Lower lobe of right lung (tissue), 2 donors: Measurements from ENCODE around the gene DPYD. TPM values are rescaled to one million over a fixed set of nuclear protein-coding genes. Genes with fewer than 3 reads are reported as not detected.
A peak's percentile ranks its signal among the peaks of the same experiment; 100 is the strongest.

Experiments used
- ATAC-seq, 2 donors: fragments of 200-7000 bp; cut with Tn5 transposase; one replicate each; pipeline ENCODE4 v1.9.1; 2020 to 2022; ENCODE audit warnings: mild to moderate bottlenecking in 2 of 2, moderate library complexity in 2 of 2
- DNase-seq: peaks from one replicate; pipeline ENCODE4 v3.0.0-alpha.2; 2020
- H3K27ac ChIP-seq: fragments of 200-600 bp; one replicate; pipeline ENCODE4 v1.8.0; 2022
- H3K27me3 ChIP-seq: fragments of 200-600 bp; one replicate; pipeline ENCODE4 v1.8.0; 2022; ENCODE audit warnings: low read depth
- H3K36me3 ChIP-seq: fragments of 200-600 bp; one replicate; pipeline ENCODE4 v1.8.0; 2022; ENCODE audit warnings: mild to moderate bottlenecking
- H3K4me1 ChIP-seq: fragments of 200-600 bp; one replicate; pipeline ENCODE4 v1.8.0; 2022
- H3K4me3 ChIP-seq: fragments of 200-600 bp; one replicate; pipeline ENCODE4 v1.8.0; 2022; ENCODE audit warnings: mild to moderate bottlenecking
- H3K9me3 ChIP-seq: fragments of 200-600 bp; one replicate; pipeline ENCODE4 v1.8.0; 2022
- CTCF ChIP-seq: fragments of 200-600 bp; IDR thresholded peaks from one replicate; pipeline ENCODE4 v1.8.0; 2022; ENCODE audit warnings: antibody characterized with exemption, mild to moderate bottlenecking
- intact Hi-C: fragments of 100-400 bp; cut with DNase I; formaldehyde crosslinking; loops from one replicate; pipeline ENCODE4 v1.11.0; 2022
- total RNA-seq: library from RNA; stranded (reverse); fragmentation: NEBNext Ultra II Directional; extraction: Animal tissue kit (Norgen Biotek cat#: 25700); gene quantifications from one replicate; pipeline ENCODE4 v1.2.1, GENCODE V29; 2021
- donor health status: DM: no; HTN: yes; CAD: no; lungs with severe emphysema.

The DPYD gene
- total RNA-seq, 1 donor from 2014 or later, result 91.9 TPM

GRCh38 chr1:97277891-97278654 lies 642.8 kb downstream of the DPYD start:
- DNase-seq, result no peak
- Histone ChIP-seq H3K27ac (peak overlapping the region; percentile 6), H3K4me3 (no peak overlapping the region), H3K27me3 (no peaks in the 10 kb centered on the region), H3K36me3 (no peaks in the 10 kb centered on the region), H3K9me3 (no peaks in the 10 kb centered on the region), H3K4me1 (peaks cover 4% of the 10 kb centered on the region)
- peak; percentile 69 to 90 for ATAC-seq
- no peak for TF ChIP-seq CTCF
- intact Hi-C loops, result no loop called here

- H3K9me3 ChIP-seq, result no peaks in the 10 kb centered on the region
- H3K27me3 ChIP-seq, result no peaks in the 10 kb centered on the region
- intact Hi-C loops, result no loop called here
- TF ChIP-seq CTCF, result no peak
- H3K27ac ChIP-seq, result no peak overlapping the region
- H3K4me3 ChIP-seq, result no peak overlapping the region
- peaks cover 21% of the 10 kb centered on the region for H3K4me1 ChIP-seq
- DNase-seq (no peak), ATAC-seq (no peak)
- H3K36me3 ChIP-seq, result no peaks in the 10 kb centered on the region
Observed at GRCh38 chr1:97271916-97272788, 648.7 kb downstream of the DPYD start.

- intact Hi-C loops, result no loop called here
- Histone ChIP-seq H3K36me3 (no peaks in the 10 kb centered on the region), H3K27ac (no peak overlapping the region), H3K4me3 (no peak overlapping the region), H3K4me1 (peaks cover 21% of the 10 kb centered on the region), H3K27me3 (no peaks in the 10 kb centered on the region), H3K9me3 (no peaks in the 10 kb centered on the region)
- DNase-seq (no peak), ATAC-seq (peak in 1 of 2 donors; percentile 67)
- TF ChIP-seq CTCF, result no peak
Observed at GRCh38 chr1:97270508-97271307, 650.1 kb downstream of the DPYD start.

GRCh38 chr1:97265630-97266029 lies 655.2 kb downstream of the DPYD start:
- intact Hi-C loops, result no loop called here

More at GRCh38 chr1:97265630-97266029, 655.2 kb downstream of the DPYD start:
- no peak overlapping the region for H3K27ac ChIP-seq
- no peak for ATAC-seq
- no peaks in the 10 kb centered on the region for H3K4me1 ChIP-seq
- no peak overlapping the region for H3K4me3 ChIP-seq
- H3K9me3 ChIP-seq, result no peaks in the 10 kb centered on the region
- H3K36me3 ChIP-seq, result no peaks in the 10 kb centered on the region
- no peak for DNase-seq
- H3K27me3 ChIP-seq, result no peaks in the 10 kb centered on the region
- no peak for TF ChIP-seq CTCF
